ENCODE results near the gene STARD6.
"Not testable (repeated sequence)": the region's sequence is repeated elsewhere in the genome, so short reads cannot be mapped to it uniquely, and the experiment has no call there.

STARD6 gene

DNA sequence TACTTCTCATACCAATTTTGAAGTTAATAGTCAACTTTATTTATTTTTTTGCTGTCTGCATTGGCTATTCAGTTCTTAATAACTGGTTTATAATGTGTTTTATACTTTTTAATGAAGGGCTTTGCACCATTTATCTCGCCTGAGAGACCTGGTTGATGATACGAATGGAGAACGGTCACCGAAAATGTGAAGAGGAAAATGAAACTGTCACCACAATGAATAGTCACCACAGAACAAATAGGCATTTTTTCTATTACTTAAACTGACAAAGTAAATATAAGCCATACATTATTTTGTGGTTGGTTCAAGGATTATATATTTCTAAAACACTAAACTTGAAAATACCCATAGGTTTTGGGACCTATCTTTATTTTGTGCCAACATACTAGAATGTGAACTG lies 20.4 kb upstream of the STARD6 start:
- Mint-ChIP-seq H3K9me3 (ENCODE audit: low read depth) (no peaks in the 10 kb centered on the region), H3K4me1 (ENCODE audit: low read depth) (no peaks in the 10 kb centered on the region), H3K27ac (no peak overlapping the region), H3K4me3 (no peak overlapping the region), H3K36me3 (peaks cover 9% of the 10 kb centered on the region), H3K27me3 (no peaks in the 10 kb centered on the region)

DNA sequence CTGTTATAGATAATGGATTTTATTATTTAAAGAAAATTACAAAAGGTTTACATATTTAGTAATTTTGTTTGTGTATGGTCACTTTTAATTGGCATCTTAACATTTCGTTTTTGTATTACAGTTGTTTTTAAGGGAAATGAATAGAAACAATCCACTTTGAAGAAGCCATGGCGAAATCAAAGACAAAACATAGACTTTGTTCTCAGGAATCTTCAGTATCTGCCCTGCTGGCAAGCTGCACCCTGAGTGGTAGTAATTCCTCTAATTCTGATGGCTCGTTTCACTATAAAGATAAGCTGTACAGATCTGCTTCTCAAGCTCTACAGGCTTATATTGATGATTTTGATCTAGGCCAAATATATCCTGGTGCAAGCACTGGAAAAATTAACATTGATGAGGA lies 2.7 kb upstream of the STARD6 start:
- Mint-ChIP-seq H3K27ac (no peak overlapping the region), H3K27me3 (no peaks in the 10 kb centered on the region), H3K9me3 (ENCODE audit: low read depth) (no peaks in the 10 kb centered on the region), H3K4me1 (ENCODE audit: low read depth) (peaks cover 13% of the 10 kb centered on the region), H3K36me3 (peaks cover 4% of the 10 kb centered on the region), H3K4me3 (no peak overlapping the region)

DNA sequence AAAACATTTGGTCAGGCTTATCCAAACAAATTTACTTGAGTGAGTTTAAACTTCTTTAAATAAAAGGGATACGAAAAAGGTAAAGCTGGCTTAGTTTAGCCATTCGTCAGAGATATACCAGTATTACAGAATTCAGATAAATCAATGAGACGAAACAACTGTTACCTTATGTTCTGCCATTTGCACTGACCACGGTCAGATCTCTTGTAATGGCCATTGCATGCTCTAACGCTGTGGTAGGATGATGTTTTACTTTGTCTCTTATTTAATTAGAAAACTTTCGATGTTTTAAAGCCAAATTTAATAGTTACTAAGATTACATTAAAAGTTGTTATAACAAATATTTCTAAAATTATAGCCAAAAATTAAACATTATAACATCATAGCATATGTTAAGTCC lies 1.6 kb upstream of the STARD6 start:
- H3K27me3 Mint-ChIP-seq: peaks cover 1% of the 10 kb centered on the region
- no peaks in the 10 kb centered on the region for H3K9me3 Mint-ChIP-seq (ENCODE audit: low read depth)
- no peak overlapping the region for H3K27ac Mint-ChIP-seq
- H3K4me1 Mint-ChIP-seq (ENCODE audit: low read depth): peaks cover 13% of the 10 kb centered on the region
- peaks cover 4% of the 10 kb centered on the region for H3K36me3 Mint-ChIP-seq
- H3K4me3 Mint-ChIP-seq: peak overlapping the region; percentile 100

DNA sequence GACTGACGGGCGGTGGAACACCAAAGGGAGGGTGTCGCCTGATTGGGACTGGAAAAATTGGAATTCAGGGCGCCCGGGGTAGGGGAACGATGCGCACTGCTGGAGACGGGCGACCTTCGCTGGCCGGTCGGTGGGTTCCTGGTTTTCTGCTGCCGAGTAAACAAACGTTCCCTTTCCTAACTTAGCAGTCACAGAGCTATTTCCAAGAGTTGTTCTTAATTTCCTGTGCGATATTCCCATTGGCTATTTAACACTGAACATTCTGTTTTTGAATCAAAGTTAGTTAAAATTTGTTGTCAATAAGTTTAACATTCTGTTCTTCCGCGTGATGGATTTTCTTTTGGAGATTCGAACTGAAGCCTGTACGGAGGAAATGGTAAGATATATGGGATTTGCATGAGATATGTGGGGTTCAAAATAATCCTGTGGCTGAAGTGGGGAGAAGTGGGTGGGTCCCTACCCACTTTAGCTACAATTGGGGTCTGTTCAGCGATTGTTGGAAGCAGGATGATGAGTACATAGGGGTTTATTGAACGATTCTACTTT lies 910 bp upstream of the STARD6 start:
- Mint-ChIP-seq H3K9me3 (ENCODE audit: low read depth) (no peaks in the 10 kb centered on the region), H3K27ac (peak overlapping the region; percentile 94), H3K27me3 (peaks cover 1% of the 10 kb centered on the region), H3K4me3 (peak overlapping the region; percentile 100), H3K4me1 (ENCODE audit: low read depth) (peaks cover 13% of the 10 kb centered on the region), H3K36me3 (peaks cover 4% of the 10 kb centered on the region)

DNA sequence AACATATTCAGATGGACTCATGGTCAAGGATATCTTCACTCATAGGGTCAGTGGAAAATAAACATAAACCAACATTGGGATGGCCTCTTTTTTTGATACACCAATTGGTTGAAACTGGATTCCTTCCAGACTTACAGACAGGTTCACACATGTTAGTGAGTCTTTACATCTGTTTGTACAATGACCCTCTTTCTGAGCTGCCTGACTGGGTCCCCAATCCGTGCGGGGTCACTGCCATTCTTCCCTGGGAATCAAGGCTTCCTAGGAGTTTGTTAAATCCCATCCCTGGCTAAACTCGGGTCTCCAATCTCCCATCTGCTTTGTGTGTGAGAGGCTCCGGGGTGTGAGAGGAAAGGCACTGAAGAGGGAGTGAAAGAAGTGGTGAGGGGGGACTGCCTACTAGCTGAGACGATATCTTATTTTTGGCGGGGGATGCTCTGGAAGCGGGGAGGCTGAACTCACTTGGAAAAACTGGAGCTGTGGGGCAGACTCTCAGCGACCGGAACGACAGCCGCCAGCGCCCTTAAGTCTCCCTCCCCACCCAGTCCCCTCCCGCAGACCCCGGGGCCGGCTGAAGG lies 487 bp downstream of the STARD6 start:
- Mint-ChIP-seq H3K4me1 (ENCODE audit: low read depth) (peaks cover 13% of the 10 kb centered on the region), H3K27ac (peak overlapping the region; percentile 94), H3K36me3 (peaks cover 5% of the 10 kb centered on the region), H3K27me3 (peaks cover 3% of the 10 kb centered on the region), H3K9me3 (ENCODE audit: low read depth) (no peaks in the 10 kb centered on the region), H3K4me3 (peak overlapping the region; percentile 100)

DNA sequence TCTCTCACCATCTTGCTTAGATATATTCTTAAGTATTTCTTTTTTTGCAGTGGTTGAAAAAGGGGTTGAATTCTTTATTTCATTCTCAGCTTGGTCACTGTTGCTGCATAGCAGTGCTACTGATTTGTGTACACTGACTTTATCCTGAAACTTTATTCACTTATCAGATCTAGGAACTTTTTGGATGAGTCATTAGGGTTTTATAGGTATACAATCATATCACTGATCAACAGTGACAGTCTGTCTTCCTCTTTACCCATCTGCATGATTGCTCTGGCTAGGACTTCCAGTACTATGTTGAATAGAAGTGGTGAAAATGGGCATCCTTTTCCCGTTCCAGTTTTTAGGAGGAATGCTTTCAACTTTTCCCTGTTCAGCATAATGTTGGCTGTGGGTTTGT lies 6.5 kb downstream of the STARD6 start:
- peaks cover 32% of the 10 kb centered on the region for H3K27me3 Mint-ChIP-seq
- peaks cover 4% of the 10 kb centered on the region for H3K36me3 Mint-ChIP-seq
- H3K9me3 Mint-ChIP-seq (ENCODE audit: low read depth): no peaks in the 10 kb centered on the region
- no peaks in the 10 kb centered on the region for H3K4me1 Mint-ChIP-seq (ENCODE audit: low read depth)
- H3K27ac Mint-ChIP-seq: no peak overlapping the region
- no peak overlapping the region for H3K4me3 Mint-ChIP-seq

DNA sequence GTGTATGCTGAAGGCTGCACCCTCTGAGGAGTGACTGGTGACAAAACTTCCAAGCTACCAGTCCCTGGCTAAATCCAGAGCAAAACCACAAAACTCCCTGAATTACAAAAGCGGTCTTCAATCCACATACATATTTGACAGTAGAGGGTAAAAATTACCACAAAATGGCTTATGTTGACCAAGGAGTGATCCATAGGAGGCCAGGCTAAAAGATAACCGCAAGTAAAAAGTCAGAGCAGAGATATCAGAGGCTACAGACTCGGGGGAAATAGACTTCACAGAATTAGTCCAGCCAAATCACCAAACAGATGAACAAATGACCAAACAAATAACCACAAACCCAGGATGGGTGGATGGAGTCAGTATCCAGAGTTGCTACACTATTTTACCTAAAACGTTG lies 19.4 kb downstream of the STARD6 start:
- H3K36me3 Mint-ChIP-seq: no peaks in the 10 kb centered on the region
- H3K9me3 Mint-ChIP-seq (ENCODE audit: low read depth): no peaks in the 10 kb centered on the region
- H3K4me1 Mint-ChIP-seq (ENCODE audit: low read depth): no peaks in the 10 kb centered on the region
- no peak overlapping the region for H3K4me3 Mint-ChIP-seq
- H3K27me3 Mint-ChIP-seq: peaks cover 5% of the 10 kb centered on the region
- no peak overlapping the region for H3K27ac Mint-ChIP-seq

DNA sequence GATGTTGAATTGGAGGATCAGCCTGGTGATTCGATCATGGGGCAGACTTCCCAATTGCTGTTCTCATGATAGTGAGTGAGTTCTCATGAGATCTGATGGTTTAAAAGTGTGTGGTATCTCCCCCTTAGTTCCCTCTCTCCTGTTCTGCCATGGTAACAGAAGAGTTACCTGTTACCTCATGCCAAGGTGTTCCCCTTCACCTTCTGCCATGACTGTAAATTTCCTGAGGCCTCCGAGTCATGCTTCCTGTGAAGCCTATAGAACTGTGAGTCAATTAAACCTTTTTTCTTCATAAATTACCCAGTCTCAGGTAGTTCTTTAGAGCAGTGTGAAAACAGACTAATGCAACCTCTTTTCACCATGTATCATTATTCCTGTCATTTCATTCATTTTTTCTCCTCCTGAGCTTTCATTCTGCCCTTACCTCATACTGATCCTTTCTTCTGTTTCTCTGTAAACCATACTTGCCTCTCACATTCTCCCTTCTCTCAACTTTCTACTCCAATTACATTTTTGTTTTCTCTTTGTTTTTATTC lies 22.0 kb downstream of the STARD6 start:
- Mint-ChIP-seq H3K4me1 (ENCODE audit: low read depth) (no peaks in the 10 kb centered on the region), H3K27ac (no peak overlapping the region), H3K9me3 (ENCODE audit: low read depth) (no peaks in the 10 kb centered on the region), H3K4me3 (no peak overlapping the region), H3K36me3 (no peaks in the 10 kb centered on the region), H3K27me3 (peaks cover 7% of the 10 kb centered on the region)

DNA sequence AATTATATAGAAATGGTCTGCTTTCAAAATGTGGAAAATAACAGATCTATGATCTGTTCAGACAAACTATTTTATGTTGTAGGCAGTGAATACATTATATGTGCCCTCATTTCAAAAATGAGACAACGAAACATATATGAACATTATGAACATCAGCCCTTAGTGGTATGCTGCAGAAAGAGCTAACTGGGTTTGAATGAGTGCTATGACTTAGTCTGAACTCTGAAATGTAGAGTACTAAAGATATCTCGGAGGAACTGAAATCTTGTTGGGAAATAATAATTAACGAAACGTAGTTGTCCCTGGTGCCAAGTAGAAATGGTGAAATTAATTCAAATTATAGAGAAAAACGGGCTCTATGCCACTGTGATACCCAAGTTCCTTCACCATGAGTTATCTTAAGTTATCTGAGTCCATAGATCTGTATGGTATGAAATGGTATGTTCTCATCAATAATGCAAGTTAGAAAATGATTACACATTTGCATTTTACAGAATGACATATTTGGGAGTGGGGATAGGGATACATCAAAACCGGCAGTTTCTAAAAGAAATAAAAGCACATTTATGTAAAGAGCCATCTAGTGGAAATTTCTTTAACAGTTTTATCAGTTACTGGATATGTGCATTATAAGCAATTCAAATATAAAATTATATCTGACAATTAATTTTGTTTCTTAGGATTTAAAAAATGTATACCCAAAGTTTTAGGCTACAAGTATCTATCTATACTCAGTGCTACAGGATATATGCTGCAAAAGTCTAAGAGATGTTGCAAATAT lies 26.7 kb downstream of the STARD6 start:
- Mint-ChIP-seq H3K4me1 (ENCODE audit: low read depth) (no peaks in the 10 kb centered on the region), H3K4me3 (no peak overlapping the region), H3K27me3 (peaks cover 7% of the 10 kb centered on the region), H3K27ac (no peak overlapping the region), H3K36me3 (no peaks in the 10 kb centered on the region), H3K9me3 (ENCODE audit: low read depth) (no peaks in the 10 kb centered on the region)

DNA sequence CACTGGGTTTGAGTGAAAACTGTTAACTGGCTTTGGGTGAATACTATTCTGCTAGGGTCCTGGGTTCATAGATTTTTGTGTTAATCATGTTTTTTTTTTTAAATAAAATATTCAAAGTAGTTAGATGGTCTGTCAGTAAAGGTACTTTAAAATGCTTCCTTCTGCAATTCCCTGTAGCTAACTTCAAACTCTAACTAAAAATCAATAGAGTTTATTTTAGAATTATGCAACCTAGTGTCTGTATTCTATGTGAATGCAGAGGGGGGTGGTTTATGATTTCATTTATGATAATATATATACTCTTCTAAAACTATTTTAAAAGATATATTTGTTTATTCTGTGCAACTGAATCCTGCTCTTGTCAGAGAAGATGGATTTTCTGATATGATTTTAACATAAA lies 27.9 kb downstream of the STARD6 start:
- no peak overlapping the region for H3K4me3 Mint-ChIP-seq
- peaks cover 5% of the 10 kb centered on the region for H3K27me3 Mint-ChIP-seq
- H3K4me1 Mint-ChIP-seq (ENCODE audit: low read depth): no peaks in the 10 kb centered on the region
- no peak overlapping the region for H3K27ac Mint-ChIP-seq
- no peaks in the 10 kb centered on the region for H3K9me3 Mint-ChIP-seq (ENCODE audit: low read depth)
- no peaks in the 10 kb centered on the region for H3K36me3 Mint-ChIP-seq

DNA sequence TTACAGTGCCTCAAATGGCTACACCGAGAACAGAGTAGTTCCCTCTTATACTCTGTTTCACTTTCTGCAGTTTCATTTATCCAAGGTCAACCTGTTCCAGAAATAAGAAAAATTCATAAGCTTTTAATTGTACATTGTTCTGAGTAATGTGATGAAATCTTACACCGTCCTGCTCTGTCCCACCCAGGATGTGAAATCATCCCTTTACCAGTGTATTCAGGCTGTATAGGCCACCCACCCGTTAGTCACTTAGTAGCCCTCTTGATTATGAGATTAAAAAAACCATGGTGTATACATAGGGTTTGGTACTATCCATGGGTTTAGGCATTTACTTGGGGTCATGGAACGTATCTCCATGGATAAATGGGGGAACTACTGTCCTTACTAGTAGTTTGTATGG lies 29.8 kb downstream of the STARD6 start:
- H3K4me3 Mint-ChIP-seq: no peak overlapping the region
- H3K27ac Mint-ChIP-seq: no peak overlapping the region
- H3K36me3 Mint-ChIP-seq: no peaks in the 10 kb centered on the region
- no peaks in the 10 kb centered on the region for H3K4me1 Mint-ChIP-seq (ENCODE audit: low read depth)
- peaks cover 4% of the 10 kb centered on the region for H3K27me3 Mint-ChIP-seq
- no peaks in the 10 kb centered on the region for H3K9me3 Mint-ChIP-seq (ENCODE audit: low read depth)

DNA sequence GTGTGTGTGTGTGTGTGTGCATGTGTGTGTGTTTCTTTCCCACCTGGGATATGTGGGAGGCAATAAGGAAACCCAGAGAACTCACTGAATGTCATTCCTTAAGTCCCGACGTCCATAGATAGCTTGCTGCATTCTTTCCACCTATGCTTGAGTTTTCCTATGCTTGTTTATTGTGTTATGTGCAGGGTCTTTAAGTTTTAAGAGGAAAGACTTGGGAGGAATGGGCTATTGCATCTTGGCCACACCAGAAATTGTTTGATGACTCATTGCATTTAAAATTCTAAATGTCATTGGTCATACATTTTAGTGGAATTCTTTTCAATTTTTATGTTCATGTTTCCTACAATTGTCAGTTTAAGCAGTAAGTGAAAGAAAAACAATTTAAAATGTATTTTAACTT lies 33.7 kb downstream of the STARD6 start:
- Mint-ChIP-seq H3K36me3 (no peaks in the 10 kb centered on the region), H3K27me3 (peaks cover 6% of the 10 kb centered on the region), H3K9me3 (ENCODE audit: low read depth) (no peaks in the 10 kb centered on the region), H3K4me1 (ENCODE audit: low read depth) (no peaks in the 10 kb centered on the region), H3K27ac (no peak overlapping the region), H3K4me3 (no peak overlapping the region)

DNA sequence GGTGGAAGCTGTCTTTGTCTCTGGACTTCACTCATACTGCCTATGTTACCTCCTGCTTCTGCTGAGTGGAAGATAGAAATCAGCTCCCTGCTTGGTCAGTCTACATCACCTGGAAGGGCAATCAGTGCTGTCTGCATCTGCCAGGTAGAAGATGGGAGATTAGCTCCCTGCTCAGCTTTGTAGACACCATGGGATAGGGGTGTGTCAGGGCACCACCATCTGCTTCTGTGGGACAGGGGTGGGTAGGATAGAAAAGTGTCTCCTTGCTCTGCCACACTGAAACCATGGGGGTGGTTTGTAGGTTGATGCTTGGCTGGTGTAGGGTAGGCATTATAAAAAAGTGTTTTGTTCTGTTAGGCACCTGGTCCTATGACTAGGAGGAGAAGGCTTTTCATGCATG lies 34.1 kb downstream of the STARD6 start:
- no peaks in the 10 kb centered on the region for H3K9me3 Mint-ChIP-seq (ENCODE audit: low read depth)
- H3K4me1 Mint-ChIP-seq (ENCODE audit: low read depth): no peaks in the 10 kb centered on the region
- H3K4me3 Mint-ChIP-seq: no peak overlapping the region
- no peak overlapping the region for H3K27ac Mint-ChIP-seq
- H3K36me3 Mint-ChIP-seq: no peaks in the 10 kb centered on the region
- H3K27me3 Mint-ChIP-seq: peaks cover 6% of the 10 kb centered on the region

DNA sequence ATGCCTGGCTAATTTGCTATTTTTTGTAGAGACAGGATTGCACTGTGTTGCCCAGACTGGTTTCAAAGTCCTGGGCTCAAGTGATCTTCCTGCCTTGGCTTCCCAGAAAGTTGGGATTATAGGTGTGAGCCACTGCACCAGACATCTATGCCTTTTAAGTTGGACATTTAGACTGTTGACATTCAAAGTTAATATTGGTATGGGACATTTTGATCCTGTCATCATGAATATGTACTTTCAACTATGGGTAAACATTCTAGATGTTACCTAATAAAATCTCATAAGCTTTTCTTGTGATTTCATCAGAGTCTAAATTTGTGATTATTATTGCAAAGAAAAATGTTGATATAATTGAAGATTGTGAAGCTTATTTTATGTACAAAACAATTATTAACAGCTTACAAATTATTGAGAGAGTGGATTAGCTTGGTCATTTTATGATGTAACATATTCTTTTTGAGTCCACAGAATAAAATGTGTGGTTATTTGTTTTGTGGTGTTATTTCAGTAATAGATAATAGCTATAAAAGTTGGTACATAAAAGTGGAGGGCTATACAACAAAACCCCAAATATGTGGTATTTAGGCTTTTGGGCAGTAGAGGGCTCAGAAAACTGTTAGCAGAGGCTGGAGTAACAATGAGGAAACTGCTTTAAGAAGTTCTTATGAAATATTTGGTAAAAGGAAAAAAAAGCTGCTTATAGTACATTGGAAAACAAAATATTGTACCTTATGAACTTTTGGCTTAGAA lies 41.4 kb downstream of the STARD6 start:
- Mint-ChIP-seq H3K9me3 (ENCODE audit: low read depth) (no peaks in the 10 kb centered on the region), H3K4me3 (no peak overlapping the region), H3K27me3 (peaks cover 6% of the 10 kb centered on the region), H3K27ac (no peak overlapping the region), H3K4me1 (ENCODE audit: low read depth) (no peaks in the 10 kb centered on the region), H3K36me3 (no peaks in the 10 kb centered on the region)

DNA sequence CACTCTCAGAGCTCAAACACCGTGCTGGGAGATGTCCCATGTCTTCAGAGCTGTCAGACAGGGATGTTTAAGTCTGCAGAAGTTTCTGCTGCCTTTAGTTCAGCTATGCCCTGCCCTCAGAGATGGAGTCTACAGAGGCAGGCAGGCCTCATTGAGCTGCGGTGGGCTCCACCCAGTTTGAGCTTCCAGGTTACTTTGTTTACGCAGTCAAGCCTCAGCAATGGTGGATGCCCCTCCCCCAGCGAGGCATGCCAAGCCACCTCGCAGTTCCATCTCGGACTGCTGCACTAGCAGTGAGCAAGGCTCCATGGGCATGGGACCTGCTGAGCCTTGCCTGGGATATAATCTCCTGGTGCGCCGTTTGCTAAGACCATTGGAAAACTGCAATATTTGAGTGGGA lies 48.1 kb downstream of the STARD6 start:
- not testable (repeated sequence) for H3K9me3 Mint-ChIP-seq (ENCODE audit: low read depth)

More for the DNA sequence above, 48.1 kb downstream of the STARD6 start:
- not testable (repeated sequence) for H3K4me3 Mint-ChIP-seq; H3K4me1 Mint-ChIP-seq (ENCODE audit: low read depth); H3K27ac Mint-ChIP-seq; H3K36me3 Mint-ChIP-seq; H3K27me3 Mint-ChIP-seq
